Activated CD4-positive, alpha-beta T cell treated with anti-CD3 and anti-CD28 coated beads, Interleukin-2, Interleukin-4, amounts not matched to agents 100 ng/mL and 50 ng/mL, durations not matched to agents 16 hours and 8 hours (primary cell): ENCODE measurements around the gene PROM1.

Experiments used
- DNase-seq: peaks from one replicate; pipeline ENCODE4 v3.0.0-alpha.2; 2020; ENCODE audit warnings: low spot score

Gene PROM1

GRCh38 chr4:15942283-15942682 is 141.5 kb downstream of the PROM1 start:
- DNase-seq: no peak

GRCh38 chr4:15938640-15939039 is 145.2 kb downstream of the PROM1 start, which contains the start of gene FGFBP1:
Gene FGFBP1 (minus strand): TSS chr4:15938740. CDS start chr4:15936632, 2,108 bp downstream.
- DNase-seq: no peak

- no peak for DNase-seq
These were observed 145.6 kb downstream of the PROM1 start for GRCh38 chr4:15938182-15938581.

GRCh38 chr4:15936495-15936894 is 147.3 kb downstream of the PROM1 start:
- DNase-seq: no peak

- no peak for DNase-seq
These were observed 148.1 kb downstream of the PROM1 start for GRCh38 chr4:15935504-15936402.

- DNase-seq: no peak
These were observed 149.6 kb downstream of the PROM1 start for GRCh38 chr4:15934259-15934658.

- DNase-seq: no peak
These were observed 152.2 kb downstream of the PROM1 start for GRCh38 chr4:15931451-15932210.

- DNase-seq: no peak
These were observed 153.5 kb downstream of the PROM1 start for GRCh38 chr4:15930314-15930713.

GRCh38 chr4:15929540-15929939 is 154.3 kb downstream of the PROM1 start:
- no peak for DNase-seq

- DNase-seq: no peak
These were observed 154.9 kb downstream of the PROM1 start for GRCh38 chr4:15928883-15929282.

- DNase-seq: no peak
These were observed 157.3 kb downstream of the PROM1 start for GRCh38 chr4:15926486-15926885.

- no peak for DNase-seq
These were observed 158.0 kb downstream of the PROM1 start for GRCh38 chr4:15925830-15926229.

- DNase-seq: no peak
These were observed 162.3 kb downstream of the PROM1 start for GRCh38 chr4:15921592-15921932.

- no peak for DNase-seq
These were observed 162.9 kb downstream of the PROM1 start for GRCh38 chr4:15920723-15921591.

- DNase-seq: no peak
These were observed 165.2 kb downstream of the PROM1 start for GRCh38 chr4:15918484-15919129.
